ENCODE measurements around the gene MTHFD1L.

The MTHFD1L gene

GRCh38 chr6:151002057-151002450 lies 136.6 kb downstream of the MTHFD1L start:
- intact Hi-C loops (cut with DNase I), result no loop called here

GRCh38 chr6:151002491-151002935 lies 137.0 kb downstream of the MTHFD1L start:
- DNase-seq, result peak in 31 of 42 donors; percentile 26 to 75 (median 45)
- intact Hi-C loops (cut with DNase I), result no loop called here

More at GRCh38 chr6:151002057-151002450, 136.6 kb downstream of the MTHFD1L start:
- DNase-seq, result no peak

- intact Hi-C loops (cut with DNase I), result no loop called here
- no peak for DNase-seq
These were observed 139.0 kb downstream of the MTHFD1L start for GRCh38 chr6:151004383-151005024.

GRCh38 chr6:151005164-151005563 lies 139.7 kb downstream of the MTHFD1L start:
- intact Hi-C loops (cut with DNase I), result no loop called here
- DNase-seq, result no peak

- intact Hi-C loops (cut with DNase I), result no loop called here
- DNase-seq, result no peak
These were observed 140.6 kb downstream of the MTHFD1L start for GRCh38 chr6:151005896-151006632.

GRCh38 chr6:151007076-151007475 lies 141.6 kb downstream of the MTHFD1L start:
- intact Hi-C loops (cut with DNase I), result no loop called here
- peak in 1 of 42 donors; percentile 10 for DNase-seq

GRCh38 chr6:151007922-151008321 lies 142.4 kb downstream of the MTHFD1L start:
- intact Hi-C loops (cut with DNase I), result no loop called here
- no peak for DNase-seq

GRCh38 chr6:151008425-151008824 lies 142.9 kb downstream of the MTHFD1L start:
- intact Hi-C loops (cut with DNase I), result no loop called here
- DNase-seq, result no peak

GRCh38 chr6:151009576-151009975 lies 144.1 kb downstream of the MTHFD1L start:
- no peak for DNase-seq
- intact Hi-C loops (cut with DNase I), result no loop called here

GRCh38 chr6:151010071-151010470 lies 144.6 kb downstream of the MTHFD1L start:
- intact Hi-C loops (cut with DNase I), result loop anchor here (5.0 kb wide), 1 partner anchor 312 kb away; no protein-coding TSS in a partner anchor

GRCh38 chr6:151012321-151013294 lies 147.1 kb downstream of the MTHFD1L start:
- no peak for DNase-seq
- intact Hi-C loops (cut with DNase I), result loop anchor here (5.0 kb wide), 1 partner anchor 310 kb away; no protein-coding TSS in a partner anchor

More at GRCh38 chr6:151010071-151010470, 144.6 kb downstream of the MTHFD1L start:
- DNase-seq, result no peak

GRCh38 chr6:151014404-151015100 lies 149.1 kb downstream of the MTHFD1L start:
- DNase-seq, result peak; percentile 40 to 89 (median 72)
- intact Hi-C loops (cut with DNase I), result loop anchor here (5.0 kb wide), 1 partner anchor 308 kb away; no protein-coding TSS in a partner anchor

GRCh38 chr6:151015101-151015700 lies 149.7 kb downstream of the MTHFD1L start:
- DNase-seq, result no peak

GRCh38 chr6:151016107-151016506 lies 150.6 kb downstream of the MTHFD1L start:
- DNase-seq, result no peak
- intact Hi-C loops (cut with DNase I), result no loop called here

More at GRCh38 chr6:151015101-151015700, 149.7 kb downstream of the MTHFD1L start:
- intact Hi-C loops (cut with DNase I), result no loop called here

GRCh38 chr6:151018046-151018445 lies 152.5 kb downstream of the MTHFD1L start:
- intact Hi-C loops (cut with DNase I), result no loop called here
- DNase-seq, result no peak

- intact Hi-C loops (cut with DNase I), result no loop called here
- peak in 21 of 42 donors; percentile 13 to 68 (median 37) for DNase-seq
These were observed 153.6 kb downstream of the MTHFD1L start for GRCh38 chr6:151018911-151019782.

GRCh38 chr6:151021896-151022295 lies 156.4 kb downstream of the MTHFD1L start:
- intact Hi-C loops (cut with DNase I), result no loop called here
- peak in 1 of 42 donors; percentile 27 for DNase-seq

Measured in head of caudate nucleus (tissue), 42 donors.